MM.1S (cell line): Measurements from ENCODE around the gene ZNF638.

ENCODE experiments used
- DNase-seq: peaks from one replicate; pipeline ENCODE4 v3.0.0-alpha.2; 2015
- H2AFZ ChIP-seq: fragments of 300-600 bp; sonication (generic); 2 replicates; pipeline ENCODE4 v1.6.0; 2016; ENCODE audit warnings: antibody characterized with exemption, low read length
- H3F3A ChIP-seq: fragments of 300-600 bp; sonication (generic); 2 replicates; pipeline ENCODE4 v1.6.1; 2016; ENCODE audit warnings: mild to moderate bottlenecking, antibody characterized with exemption, low read length, moderate library complexity, mixed read lengths; ENCODE audit not compliant: insufficient read depth
- H3K27ac ChIP-seq: fragments of 300-600 bp; sonication (generic); 2 replicates; pipeline ENCODE4 v1.5.1; 2016; ENCODE audit warnings: mild to moderate bottlenecking, low read length
- H3K27me3 ChIP-seq: fragments of 300-600 bp; sonication (generic); replicated peaks from 2 replicates; pipeline ENCODE4 v1.6.0; 2016; ENCODE audit warnings: low read length; ENCODE audit not compliant: insufficient read depth
- H3K36me3 ChIP-seq: fragments of 300-600 bp; sonication (generic); replicated peaks from 2 replicates; pipeline ENCODE4 v1.6.1; 2016; ENCODE audit warnings: mild to moderate bottlenecking, low read length, mixed read lengths; ENCODE audit not compliant: insufficient read depth
- H3K4me1 ChIP-seq: fragments of 300-600 bp; sonication (generic); 2 replicates; pipeline ENCODE4 v1.6.1; 2016; ENCODE audit warnings: low read length, mixed read lengths
- H3K4me2 ChIP-seq: fragments of 300-600 bp; sonication (generic); 2 replicates; pipeline ENCODE4 v1.6.0; 2016; ENCODE audit warnings: low read depth, low read length
- H3K4me3 ChIP-seq: fragments of 300-600 bp; sonication (generic); 2 replicates; pipeline ENCODE4 v1.5.1; 2016; ENCODE audit warnings: low read length, mixed read lengths
- H3K79me2 ChIP-seq: fragments of 300-600 bp; sonication (generic); 2 replicates; pipeline ENCODE4 v1.6.1; 2016; ENCODE audit warnings: mixed run types, low read length, mixed read lengths
- H3K9ac ChIP-seq: fragments of 300-600 bp; sonication (generic); 2 replicates; pipeline ENCODE4 v1.6.1; 2016; ENCODE audit warnings: low read length, mixed read lengths
- H3K9me2 ChIP-seq: fragments of 300-600 bp; sonication (generic); replicated peaks from 2 replicates; pipeline ENCODE4 v1.6.1; 2016; ENCODE audit warnings: mild to moderate bottlenecking, low read length, mixed read lengths; ENCODE audit not compliant: insufficient read depth
- H3K9me3 ChIP-seq: fragments of 300-600 bp; sonication (generic); replicated peaks from 2 replicates; pipeline ENCODE4 v1.6.1; 2016; ENCODE audit warnings: mild to moderate bottlenecking, low read length, mixed read lengths; ENCODE audit not compliant: insufficient read depth
- H4K20me1 ChIP-seq: fragments of 300-600 bp; sonication (generic); 2 replicates; pipeline ENCODE4 v1.6.1; 2016; ENCODE audit warnings: mild to moderate bottlenecking, low read length, moderate library complexity, mixed read lengths; ENCODE audit not compliant: insufficient read depth
- CTCF ChIP-seq: fragments of 300-600 bp; sonication (generic); IDR thresholded peaks from 2 replicates; pipeline ENCODE4 v1.5.1; 2016; ENCODE audit warnings: antibody characterized with exemption, low read length, mixed read lengths
- EZH2 ChIP-seq: fragments of 300-600 bp; sonication (generic); optimal IDR thresholded peaks from 2 replicates; pipeline ENCODE3; 2017; ENCODE audit warnings: low read depth, mild to moderate bottlenecking, antibody characterized with exemption, low read length, mixed read lengths
- EZH2phosphoT487 ChIP-seq: fragments of 300-600 bp; sonication (generic); IDR thresholded peaks from 2 replicates; pipeline ENCODE4 v1.6.1; 2018; ENCODE audit warnings: antibody characterized with exemption, low read length

The ZNF638 gene

DNA sequence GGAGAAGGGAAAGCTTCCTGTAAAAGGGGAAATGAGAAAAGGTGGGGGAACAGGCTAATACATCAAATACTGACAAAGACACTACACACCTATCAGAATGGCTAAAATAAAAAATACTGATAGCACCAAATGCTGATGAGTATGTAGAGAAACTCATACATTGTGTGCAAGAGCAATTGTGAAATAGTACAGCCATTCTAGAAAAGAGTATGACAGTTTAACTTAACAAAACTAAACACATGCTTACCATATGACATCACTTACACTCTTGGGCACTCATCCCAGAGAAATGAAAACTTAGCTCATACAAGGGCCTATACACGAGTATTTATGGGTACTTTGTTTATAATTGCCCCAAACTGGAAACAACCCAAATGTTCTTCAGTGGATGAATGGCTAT is 53.4 kb downstream of the ZNF638 start:
- H3K9ac ChIP-seq, result no peak overlapping the region
- H3K4me2 ChIP-seq, result no peak overlapping the region
- H3K9me2 ChIP-seq, result no peaks in the 10 kb centered on the region
- no peaks in the 10 kb centered on the region for H3K27me3 ChIP-seq
- peaks cover 21% of the 10 kb centered on the region; the same call in 1 of the 2 replicates for H3K36me3 ChIP-seq
- no peaks in the 10 kb centered on the region for H4K20me1 ChIP-seq
- no peak for TF ChIP-seq CTCF
- TF ChIP-seq EZH2, result no peak
- no peak for TF ChIP-seq EZH2phosphoT487
- H3K4me3 ChIP-seq, result no peak overlapping the region
- H3F3A ChIP-seq, result no peaks in the 10 kb centered on the region
- no peak overlapping the region for H3K27ac ChIP-seq
- no peaks in the 10 kb centered on the region for H3K4me1 ChIP-seq
- H2AFZ ChIP-seq, result no peak overlapping the region
- H3K79me2 ChIP-seq, result no peaks in the 10 kb centered on the region
- no peak for DNase-seq
- no peaks in the 10 kb centered on the region for H3K9me3 ChIP-seq

GRCh38 chr2:71388214-71388613 is 56.6 kb downstream of the ZNF638 start:
- Histone ChIP-seq H2AFZ (no peak overlapping the region), H3K27ac (no peak overlapping the region), H3K9ac (no peak overlapping the region), H3K4me1 (no peaks in the 10 kb centered on the region), H3F3A (no peaks in the 10 kb centered on the region), H3K9me2 (no peaks in the 10 kb centered on the region), H3K4me2 (no peak overlapping the region), H4K20me1 (no peaks in the 10 kb centered on the region), H3K9me3 (no peaks in the 10 kb centered on the region), H3K79me2 (no peaks in the 10 kb centered on the region), H3K4me3 (no peak overlapping the region), H3K27me3 (no peaks in the 10 kb centered on the region), H3K36me3 (peaks cover 10% of the 10 kb centered on the region; the same call in 1 of the 2 replicates)
- no peak for DNase-seq
- TF ChIP-seq CTCF (no peak), EZH2 (no peak), EZH2phosphoT487 (no peak)

- H2AFZ ChIP-seq, result no peak overlapping the region
- no peaks in the 10 kb centered on the region for H3K9me2 ChIP-seq
- DNase-seq, result no peak
- no peak overlapping the region for H3K27ac ChIP-seq
- H3K79me2 ChIP-seq, result no peaks in the 10 kb centered on the region
- no peaks in the 10 kb centered on the region for H3F3A ChIP-seq
- H3K9me3 ChIP-seq, result no peaks in the 10 kb centered on the region
- H4K20me1 ChIP-seq, result no peaks in the 10 kb centered on the region
- H3K4me1 ChIP-seq, result no peaks in the 10 kb centered on the region
- H3K27me3 ChIP-seq, result no peaks in the 10 kb centered on the region
- H3K4me3 ChIP-seq, result no peak overlapping the region
- peaks cover 10% of the 10 kb centered on the region; the same call in 1 of the 2 replicates for H3K36me3 ChIP-seq
- H3K4me2 ChIP-seq, result no peak overlapping the region
- TF ChIP-seq EZH2phosphoT487 (no peak), EZH2 (no peak), CTCF (no peak)
- H3K9ac ChIP-seq, result no peak overlapping the region
These were observed 57.9 kb downstream of the ZNF638 start for GRCh38 chr2:71389384-71390072.
